H1 (cell line): Measurements from ENCODE around the gene NTMT1. TPM values are rescaled to one million over a fixed set of nuclear protein-coding genes. Genes with fewer than 3 reads are reported as not detected.

Experiments used
- CTCF ChIA-PET: fragments of 300-600 bp; sonication (Branson Sonifier 250); formaldehyde crosslinking; loops from one replicate; lab custom pipeline; 2021; ENCODE audit not compliant: partially characterized antibody; lab: Charles Lee
- POLR2A ChIA-PET: fragments of 300-600 bp; sonication (Branson Sonifier 250); formaldehyde crosslinking; loops from one replicate; lab custom pipeline; 2021; ENCODE audit warnings: inconsistent platforms; ENCODE audit not compliant: partially characterized antibody; lab: Charles Lee
- DNase-seq, 2 experiments: peaks; one replicate each; pipeline versions ENCODE4 v3.0.0 to v3.0.0-alpha.2; 2010 to 2022; ENCODE audit warnings: low spot score in 2 of 2, low read depth in 1 of 2, mixed read lengths in 1 of 2
- FAIRE-seq: peaks from 2 replicates; lab custom pipeline; 2011; peaks lifted over from hg19 to GRCh38; lab: Jason Lieb, UNC
- H2AFZ ChIP-seq: 2 replicates; pipeline ENCODE4 v1.8.1; 2012; ENCODE audit warnings: low read length, inconsistent platforms
- H2AK5ac ChIP-seq: 2 replicates; pipeline ENCODE4 v1.6.1; 2013; ENCODE audit warnings: low read depth, low read length
- H2BK120ac ChIP-seq: replicated peaks from 2 replicates; pipeline ENCODE3; 2013; ENCODE audit warnings: low read depth, low read length, inconsistent platforms
- H2BK12ac ChIP-seq: 2 replicates; pipeline ENCODE4 v1.6.1; 2013; ENCODE audit warnings: low read depth, low read length
- H2BK15ac ChIP-seq: 2 replicates; pipeline ENCODE4 v1.6.1; 2013; ENCODE audit warnings: low read length
- H2BK20ac ChIP-seq: 2 replicates; pipeline ENCODE4 v1.6.1; 2013; ENCODE audit warnings: low read length
- H2BK5ac ChIP-seq: 2 replicates; pipeline ENCODE4 v1.6.1; 2013; ENCODE audit warnings: low read depth, low read length
- H3K14ac ChIP-seq: 2 replicates; pipeline ENCODE4 v1.6.1; 2013; ENCODE audit warnings: inconsistent platforms; ENCODE audit not compliant: insufficient read length
- H3K18ac ChIP-seq: 2 replicates; pipeline ENCODE4 v1.6.1; 2013; ENCODE audit warnings: low read length; ENCODE audit errors: extremely low read depth
- H3K23ac ChIP-seq: 2 replicates; pipeline ENCODE4 v1.6.1; 2013; ENCODE audit warnings: inconsistent platforms; ENCODE audit not compliant: insufficient read length
- H3K23me2 ChIP-seq: 2 replicates; pipeline ENCODE4 v1.6.1; 2013; ENCODE audit warnings: low read depth, low read length
- H3K27ac ChIP-seq: 2 replicates; pipeline ENCODE4 v1.6.1; 2011; ENCODE audit warnings: low read depth, low read length, inconsistent platforms
- H3K27me3 ChIP-seq, 4 experiments: replicated peaks in 1 of 4; 1 replicate in 1 of 4; 2 replicates in 3 of 4; pipeline versions ENCODE4 v1.6.1 to v1.8.1; 2011 to 2013; ENCODE audit warnings: low read length in 3 of 4, mild to moderate bottlenecking in 3 of 4, inconsistent platforms in 2 of 4, mixed read lengths in 2 of 4, moderate library complexity in 1 of 4; ENCODE audit not compliant: control insufficient read depth in 3 of 4, insufficient read depth in 3 of 4; ENCODE audit errors: extremely low read depth in 1 of 4
- H3K36me3 ChIP-seq, 4 experiments: 2 replicates each; pipeline versions ENCODE4 v1.6.1 to v1.8.1; 2011 to 2013; ENCODE audit warnings: mild to moderate bottlenecking in 4 of 4, low read length in 3 of 4, moderate library complexity in 2 of 4, control low read depth in 1 of 4, inconsistent platforms in 1 of 4; ENCODE audit not compliant: insufficient read depth in 4 of 4, control insufficient read depth in 2 of 4
- H3K4ac ChIP-seq: replicated peaks from 2 replicates; pipeline ENCODE3; 2013; ENCODE audit warnings: low read length, low read depth, mixed read lengths, inconsistent platforms; ENCODE audit not compliant: insufficient read length
- H3K4me1 ChIP-seq, 4 experiments: replicated peaks in 1 of 4; 1 replicate in 1 of 4; 2 replicates in 3 of 4; pipeline versions ENCODE4 v1.6.1 to v1.8.1; 2011 to 2013; ENCODE audit warnings: low read length in 3 of 4, inconsistent platforms in 2 of 4, mixed read lengths in 1 of 4; ENCODE audit not compliant: insufficient read depth in 4 of 4, control insufficient read depth in 3 of 4
- H3K4me2 ChIP-seq, 2 experiments: 2 replicates each; pipeline versions ENCODE4 v1.6.1 to v1.8.1; 2011 to 2013; ENCODE audit warnings: low read depth in 2 of 2, low read length in 2 of 2, control low read depth in 1 of 2, inconsistent platforms in 1 of 2, mild to moderate bottlenecking in 1 of 2; ENCODE audit not compliant: insufficient read depth in 1 of 2
- H3K4me3 ChIP-seq, 4 experiments: fragments of 200-600, 300-600 bp in 1 of 4; sonication (generic), shearing (Covaris generic), sonication (Bioruptor Twin) in 1 of 4; 2 replicates each; pipeline versions ENCODE4 v1.5.1 to v1.8.1; 2011 to 2016; ENCODE audit warnings: low read length in 4 of 4, low read depth in 3 of 4, control low read depth in 2 of 4, inconsistent platforms in 2 of 4, mild to moderate bottlenecking in 2 of 4, mixed read lengths in 1 of 4, moderate library complexity in 1 of 4; ENCODE audit not compliant: insufficient read depth in 2 of 4; ENCODE audit errors: extremely low read depth in 1 of 4
- H3K56ac ChIP-seq: replicated peaks from 2 replicates; pipeline ENCODE3; 2013; ENCODE audit warnings: low read depth, mild to moderate bottlenecking, mixed read lengths, low read length, inconsistent platforms; ENCODE audit not compliant: insufficient read length
- H3K79me1 ChIP-seq: 2 replicates; pipeline ENCODE4 v1.6.1; 2013; ENCODE audit warnings: low read depth, low read length, control low read depth
- H3K79me2 ChIP-seq, 2 experiments: 2 replicates each; pipeline versions ENCODE4 v1.6.1 to v1.8.1; 2012 to 2013; ENCODE audit warnings: low read length in 2 of 2, mild to moderate bottlenecking in 2 of 2, inconsistent platforms in 1 of 2; ENCODE audit not compliant: insufficient read depth in 2 of 2, control insufficient read depth in 1 of 2
- H3K9ac ChIP-seq, 4 experiments: replicated peaks in 1 of 4; 1 replicate in 1 of 4; 2 replicates in 3 of 4; pipeline versions ENCODE4 v1.6.1 to v1.8.1; 2011 to 2013; ENCODE audit warnings: low read depth in 3 of 4, low read length in 3 of 4, control low read depth in 2 of 4, mild to moderate bottlenecking in 2 of 4, moderate library complexity in 2 of 4, inconsistent platforms in 1 of 4; ENCODE audit errors: extremely low read depth in 1 of 4
- H3K9me3 ChIP-seq, 2 experiments: 2 replicates each; pipeline versions ENCODE4 v1.6.1 to v1.8.1; 2012 to 2013; ENCODE audit warnings: mild to moderate bottlenecking in 2 of 2, moderate library complexity in 2 of 2, control low read depth in 1 of 2, inconsistent platforms in 1 of 2, low read depth in 1 of 2, low read length in 1 of 2, mixed read lengths in 1 of 2; ENCODE audit not compliant: insufficient read depth in 2 of 2
- H4K20me1 ChIP-seq, 2 experiments: replicated peaks in 1 of 2; 2 replicates each; pipeline versions ENCODE3 to v1.8.1; 2011 to 2013; ENCODE audit warnings: inconsistent platforms in 2 of 2, low read length in 2 of 2, mild to moderate bottlenecking in 1 of 2; ENCODE audit not compliant: insufficient read depth in 2 of 2, control insufficient read depth in 1 of 2
- H4K5ac ChIP-seq: 2 replicates; pipeline ENCODE4 v1.6.1; 2013; ENCODE audit warnings: low read length, low read depth, mixed read lengths, inconsistent platforms; ENCODE audit not compliant: insufficient read length
- H4K8ac ChIP-seq: 2 replicates; pipeline ENCODE4 v1.8.0; 2013; ENCODE audit warnings: mild to moderate bottlenecking, moderate library complexity, low read length, inconsistent platforms; ENCODE audit not compliant: insufficient read depth; ENCODE audit errors: extremely low read depth
- H4K91ac ChIP-seq: replicated peaks from 2 replicates; pipeline ENCODE3; 2013; ENCODE audit warnings: low read length, mixed read lengths, inconsistent platforms; ENCODE audit not compliant: insufficient read length
- ASH2L ChIP-seq: fragments of 200-600, 300-600 bp; sonication (generic); IDR thresholded peaks from one replicate; pipeline ENCODE4 v1.7.1; 2017; ENCODE audit warnings: low read length
- CHD1 ChIP-seq: IDR thresholded peaks from 2 replicates; pipeline ENCODE4 v1.6.1; 2012; ENCODE audit warnings: low read depth, low read length, improper control_type of control experiment
- CHD2 ChIP-seq: IDR thresholded peaks from 2 replicates; pipeline ENCODE4 v1.6.1; 2012; ENCODE audit warnings: low read length, improper control_type of control experiment
- GABPA ChIP-seq: IDR thresholded peaks from 2 replicates; pipeline ENCODE4 v1.6.1; 2011; ENCODE audit warnings: mild to moderate bottlenecking, low read length, moderate library complexity, borderline replicate concordance; ENCODE audit not compliant: insufficient read depth
- KDM4A ChIP-seq: IDR thresholded peaks from one replicate; pipeline ENCODE4 v1.7.1; 2012; ENCODE audit warnings: low read depth, mild to moderate bottlenecking, moderate library complexity, low read length, inconsistent platforms; ENCODE audit not compliant: severe bottlenecking
- SUZ12 ChIP-seq: fragments of 200-600 bp; sonication (generic); IDR thresholded peaks from 2 replicates; pipeline ENCODE4 v1.6.1; 2012; ENCODE audit warnings: mild to moderate bottlenecking, inconsistent platforms, low read length, moderate library complexity, mixed read lengths
- TAF7 ChIP-seq: optimal IDR thresholded peaks from 2 replicates; pipeline ENCODE3; 2011; ENCODE audit warnings: low read depth, mild to moderate bottlenecking, inconsistent platforms, low read length, moderate library complexity, borderline replicate concordance
- USF2 ChIP-seq: IDR thresholded peaks from 2 replicates; pipeline ENCODE4 v1.6.1; 2011; ENCODE audit warnings: low read length, improper control_type of control experiment
- WGBS, 2 experiments: shearing (Covaris generic) in 1 of 2; methylation state at CpG; one replicate each; pipeline versions ENCODE4 v1.1.6 to v1.1.7; 2013 to 2015; ENCODE audit warnings: low lambda C conversion rate in 2 of 2, mixed read lengths in 2 of 2, inconsistent platforms in 1 of 2, low coverage in 1 of 2, missing lambda C conversion rate in 1 of 2; ENCODE audit not compliant: insufficient replicate concordance in 2 of 2, insufficient coverage in 1 of 2, insufficient read length in 1 of 2; ENCODE audit errors: extremely low coverage in 1 of 2, missing lambda C conversion rate in 1 of 2; 5-methylcytosine and 5-hydroxymethylcytosine counted together
- polyA plus RNA-seq, 7 experiments: library from polyadenylated mRNA; depleted of rRNA in 3 of 7; stranded (reverse) in 5 of 7; unstranded in 2 of 7; fragments of >200 nt in 5 of 7; fragments of 200-250 nt in 2 of 7; gene quantifications; 1 replicate in 5 of 7; 2 replicates in 1 of 7; 4 replicates in 1 of 7; pipeline versions ENCODE4 v1.2.1 to v1.2.3, GENCODE V29; 2011 to 2013; ENCODE audit warnings: missing spikeins in 2 of 7, mixed read lengths in 2 of 7
- total RNA-seq: library from RNA; stranded (reverse); fragmentation: NEBNext Ultra II Directional; extraction: Animal tissue kit (Norgen Biotek cat#: 25700); gene quantifications from 2 replicates; pipeline ENCODE4 v1.2.1, GENCODE V29; 2021

NTMT1 gene
- total and polyA plus RNA-seq, 2 of the 8 experiments (the other 6 are each of a cell fraction or from before 2014, with no cell fraction given), result 66.8 to 70.2 TPM

GRCh38 chr9:129609486-129610212 lies 16.3 kb upstream of the NTMT1 start:
- no peaks in the 10 kb centered on the region for H3K79me1 ChIP-seq
- peak overlapping the region; percentile 9 to 91 (median 18); a peak in 5 of 8 replicates for H3K4me3 ChIP-seq
- 0 out of 2 replicates have a peak, but pooled peaks have one; percentile 2 for TF ChIP-seq SUZ12
- TF ChIP-seq TAF7, result no peak
- no peak for TF ChIP-seq GABPA
- peak; percentile 16 for TF ChIP-seq ASH2L
- no peak for TF ChIP-seq USF2
- no peak for TF ChIP-seq CHD1
- TF ChIP-seq KDM4A, result peak; percentile 10
- TF ChIP-seq CHD2, result no peak
- TF ChIP-seq, all 59 proteins: peak for 3
- FAIRE-seq (no peak), DNase-seq (peak in 1 of 2 experiments; percentile 71)
- Histone ChIP-seq H3K9ac (no peak overlapping the region), H2AFZ (no peak overlapping the region), H2BK5ac (peak overlapping the region; percentile 75; the same call in 1 of the 2 replicates), H3K36me3 (no peaks in the 10 kb centered on the region), H2BK20ac (peak overlapping the region; percentile 93; the same call in 1 of the 2 replicates), H3K79me2 (no peaks in the 10 kb centered on the region), H3K27me3 (peaks cover 0 to 7% (median 4%) of the 10 kb centered on the region in 4 experiments; a peak in 4 of 7 replicates), H4K20me1 (no peaks in the 10 kb centered on the region), H3K4ac (peak overlapping the region; percentile 21), H3K27ac (no peak overlapping the region), H3K23me2 (peaks cover 8% of the 10 kb centered on the region; the same call in 1 of the 2 replicates), H3K4me1 (peaks cover 0 to 21% (median 10%) of the 10 kb centered on the region in 4 experiments; a peak in 6 of 7 replicates), H4K91ac (peak overlapping the region; percentile 89), H3K18ac (peak overlapping the region; percentile 87), H2AK5ac (no peak overlapping the region), H3K14ac (no peak overlapping the region), H2BK120ac (no peak overlapping the region), H2BK15ac (peak overlapping the region; percentile 81; the same call in 1 of the 2 replicates), H3K56ac (no peak overlapping the region), H4K8ac (no peak overlapping the region; the same call in 1 of the 2 replicates), H3K9me3 (no peaks in the 10 kb centered on the region), H2BK12ac (peak overlapping the region; percentile 91; the same call in 1 of the 2 replicates), H3K23ac (no peak overlapping the region), H3K4me2 (peak overlapping the region; percentile 11 to 75), H4K5ac (peak overlapping the region; percentile 28)
- POLR2A ChIA-PET, result interaction anchor here (1.2 to 2.1 kb wide), 6 partner anchors 12 to 440 kb away, joined by 3 to 10 read pairs (median 4); partner anchors contain the start of gene IER5L
- CTCF ChIA-PET, result interaction anchor here (0.7 to 3.3 kb wide), 21 partner anchors 13 to 477 kb away, joined by 3 to 27 read pairs (median 5); partner anchors contain the start of genes C9orf50 and NTMT1
- whole genome bisulfite sequencing, 2 experiments, result 16% methylated on average over 16 of the region's 30 CpGs; no CpG with 5 or more reads in 1 of the 2 experiments
